GM04504 (cell line): ENCODE results near the gene HTR1D.

Source experiments
- DNase-seq: peaks from one replicate; pipeline ENCODE4 v3.0.0-alpha.2; 2012; ENCODE audit warnings: low read depth

Gene HTR1D

DNA sequence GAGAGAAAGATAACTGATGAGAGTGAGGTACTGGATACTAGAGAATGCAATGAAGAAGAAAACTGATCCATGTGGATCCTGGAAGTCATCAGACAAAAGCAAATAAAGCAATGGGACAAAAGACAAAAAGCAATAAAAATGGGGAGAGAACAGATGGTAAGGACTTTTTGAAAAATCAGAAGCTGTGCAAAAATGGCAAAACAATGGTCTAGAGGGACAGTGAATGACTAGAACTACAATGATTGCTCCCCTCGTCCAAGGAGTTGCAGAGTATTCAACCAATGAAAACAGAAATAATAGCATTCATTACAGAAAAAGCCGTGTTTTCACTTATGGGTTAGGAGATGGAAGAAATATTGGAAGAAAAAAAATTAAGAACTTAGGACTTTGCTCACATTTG, 67.2 kb downstream of the HTR1D start:
- DNase-seq: no peak

DNA sequence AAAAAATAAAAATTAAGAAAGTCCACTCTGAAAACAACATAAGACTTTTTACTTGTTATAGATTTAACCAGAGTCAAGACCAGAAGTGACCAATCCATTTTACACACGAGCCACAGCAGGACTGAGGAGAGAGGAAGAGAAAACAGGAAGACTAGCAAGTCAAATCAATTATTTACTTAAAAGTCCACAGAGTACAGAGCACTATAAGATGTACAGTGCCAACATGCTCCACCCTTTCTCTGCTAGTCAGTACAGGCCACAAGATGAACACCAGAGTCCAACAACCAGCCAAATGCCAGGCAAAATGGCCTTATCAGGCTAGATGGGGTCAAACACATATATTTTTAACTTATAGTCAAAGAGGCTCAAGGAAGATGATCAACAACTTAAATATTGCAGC, 68.2 kb downstream of the HTR1D start:
- DNase-seq: no peak

DNA sequence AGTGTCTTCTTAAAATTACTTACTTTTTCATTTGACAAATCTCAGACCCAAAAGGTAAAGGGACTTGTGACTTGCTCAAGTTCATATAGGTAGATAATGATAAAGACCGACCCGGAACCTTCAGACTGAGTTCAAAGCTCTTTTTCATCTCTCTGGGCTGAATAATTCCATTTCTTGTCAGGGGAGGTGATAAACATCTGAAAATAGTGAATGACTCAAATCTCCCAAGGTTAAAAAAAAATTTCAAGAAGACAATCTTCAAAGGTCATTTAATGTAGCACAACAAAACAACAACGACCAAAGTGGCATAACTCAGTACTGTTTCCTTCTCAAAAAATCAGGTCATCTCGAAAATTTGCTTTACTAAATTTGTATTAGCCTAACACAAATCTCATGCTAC, 69.2 kb downstream of the HTR1D start:
- DNase-seq: no peak
